Spleen (tissue), 11 donors: ENCODE data around the gene COQ10B. TPM values are rescaled to one million over a fixed set of nuclear protein-coding genes. Genes with fewer than 3 reads are reported as not detected.
"Not testable (repeated sequence)": the region's sequence is repeated elsewhere in the genome, so short reads cannot be mapped to it uniquely, and the experiment has no call there.

Experiments used
- DNase-seq: peaks from one replicate; pipeline ENCODE4 v3.0.0-alpha.2; 2020
- H3K27ac ChIP-seq, 8 donors: fragments of 200-600 bp; sonication (generic) in 7 of 8; 1 replicate in 4 of 8; 2 replicates in 4 of 8; pipeline versions ENCODE4 v1.5.0 to v1.8.0; 2016 to 2021; ENCODE audit warnings: inconsistent platforms in 4 of 8, mild to moderate bottlenecking in 4 of 8, moderate library complexity in 1 of 8
- H3K27me3 ChIP-seq, 7 donors: fragments of 200-600 bp; sonication (generic) in 6 of 7; replicated peaks in 1 of 7; 1 replicate in 4 of 7; 2 replicates in 3 of 7; pipeline versions ENCODE4 v1.5.0 to v1.8.0; 2016 to 2021; ENCODE audit warnings: inconsistent platforms in 3 of 7, mild to moderate bottlenecking in 1 of 7
- H3K36me3 ChIP-seq, 6 donors: fragments of 200-600 bp; sonication (generic) in 5 of 6; 1 replicate in 4 of 6; 2 replicates in 2 of 6; pipeline versions ENCODE4 v1.5.0 to v1.8.0; 2016 to 2021; ENCODE audit warnings: inconsistent platforms in 2 of 6
- H3K4me1 ChIP-seq, 6 donors: fragments of 200-600 bp; sonication (generic) in 5 of 6; 1 replicate in 3 of 6; 2 replicates in 3 of 6; pipeline versions ENCODE4 v1.5.0 to v1.8.0; 2016 to 2021; ENCODE audit warnings: inconsistent platforms in 3 of 6
- H3K4me3 ChIP-seq, 8 donors: fragments of 200-600 bp; sonication (generic) in 7 of 8; 1 replicate in 4 of 8; 2 replicates in 4 of 8; pipeline versions ENCODE4 v1.5.0 to v1.8.0; 2016 to 2021; ENCODE audit warnings: inconsistent platforms in 4 of 8, mild to moderate bottlenecking in 4 of 8, moderate library complexity in 2 of 8
- H3K9me3 ChIP-seq, 8 donors: fragments of 200-600 bp; sonication (generic) in 7 of 8; 1 replicate in 4 of 8; 2 replicates in 4 of 8; pipeline versions ENCODE4 v1.5.0 to v1.8.0; 2016 to 2021; ENCODE audit warnings: inconsistent platforms in 4 of 8
- CTCF ChIP-seq, 11 experiments: fragments of 200-600 bp in 7 of 11; fragments of 450-650 bp in 4 of 11; sonication (generic) in 4 of 11; IDR thresholded peaks in 8 of 11; conservative IDR thresholded peaks in 3 of 11; 1 replicate in 7 of 11; 2 replicates in 4 of 11; pipeline versions ENCODE4 v1.4.0 to v1.8.0; 2016 to 2021; ENCODE audit warnings: antibody characterized with exemption in 11 of 11, inconsistent platforms in 4 of 11, mild to moderate bottlenecking in 1 of 11
- POLR2A ChIP-seq, 3 donors: fragments of 450-650 bp; IDR thresholded peaks; one replicate each; pipeline ENCODE4 v1.5.1; 2017; ENCODE audit warnings: antibody characterized with exemption in 3 of 3, mild to moderate bottlenecking in 1 of 3
- POLR2AphosphoS5 ChIP-seq, 3 donors: sonication (generic); formaldehyde crosslinking; IDR thresholded peaks; one replicate each; pipeline ENCODE4 v1.5.1; 2017; ENCODE audit warnings: antibody characterized with exemption in 3 of 3
- WGBS, 5 donors: extraction: QIAGEN DNeasy Blood & Tissue Kit in 3 of 5; methylation state at CpG; one replicate each; pipeline versions ENCODE4 v1.1.5 to v1.1.7; 2013 to 2018; 5-methylcytosine and 5-hydroxymethylcytosine counted together
- intact Hi-C: fragments of 100-400 bp; cut with DNase I; formaldehyde crosslinking; loops from one replicate; pipeline ENCODE4 v1.15.0; 2023; ENCODE audit warnings: low total_unique reads
- polyA plus RNA-seq, 3 donors: library from polyadenylated mRNA; stranded (reverse); fragments of 200-250 nt; gene quantifications; one replicate each; pipeline ENCODE4 v1.2.1, GENCODE V29; 2013
- total RNA-seq, 7 donors: library from RNA; depleted of rRNA in 3 of 7; stranded (reverse); fragments of >200 nt in 3 of 7; fragmentation: NEBNext Ultra II Directional in 4 of 7; extraction: Animal tissue kit (Norgen Biotek cat#: 25700) in 4 of 7; gene quantifications; one replicate each; pipeline versions ENCODE4 v1.1.0 to v1.2.1, GENCODE V29; 2016 to 2021
- donor health status: healthy with polysubstance abuse.
- donor health status: DM: no; HTN: no; CAD: no; lungs with moderate emphysema.
- donor health status: DM: no; HTN: no; CAD: no.
- donor health status: Bipolar disorder and iron deficiency.
- donor health status: healthy.
- donor health status: DM: no; HTN: no; CAD: no.
- donor health status: DM: yes; HTN: yes; CAD: no.

COQ10B gene
- total and polyA plus RNA-seq, 10 donors = 9.3 to 34.7 (median 26.4) TPM

GRCh38 chr2:197450465-197450864 lies 2.9 kb upstream of the COQ10B start:
- Histone ChIP-seq H3K36me3 (peaks cover 0 to 2% (median 0%) of the 10 kb centered on the region in 6 donors), H3K27me3 (no peaks in the 10 kb centered on the region), H3K4me1 (peaks cover 9 to 23% (median 21%) of the 10 kb centered on the region in 6 donors), H3K4me3 (no peak overlapping the region), H3K27ac (no peak overlapping the region), H3K9me3 (no peaks in the 10 kb centered on the region)
- intact Hi-C loops = loop anchor here (10.0 kb wide), 1 partner anchor 64 kb away; the partner anchor contains the start of gene MOB4
- DNase-seq = peak; percentile 79
- no peak for TF ChIP-seq CTCF (IDR thresholded peaks at IDR 0.05 in 8 of 11, conservative IDR thresholded peaks at IDR 0.05 in 3 of 11)
- WGBS, 5 donors = 92 to 95% (median 93%) methylated on average over 23 to 25 of the region's 25 CpGs

GRCh38 chr2:197450935-197451358 lies 2.4 kb upstream of the COQ10B start:
- intact Hi-C loops = loop anchor here (10.0 kb wide), 1 partner anchor 64 kb away; the partner anchor contains the start of gene MOB4

GRCh38 chr2:197452754-197453122 lies 614 bp upstream of the COQ10B start:
- no peak for TF ChIP-seq CTCF (IDR thresholded peaks at IDR 0.05 in 8 of 11, conservative IDR thresholded peaks at IDR 0.05 in 3 of 11)
- TF ChIP-seq POLR2AphosphoS5 (IDR thresholded peaks at IDR 0.05) = no peak
- no peak for TF ChIP-seq POLR2A (IDR thresholded peaks at IDR 0.05)
- Histone ChIP-seq H3K36me3 (peaks cover 0 to 10% (median 0%) of the 10 kb centered on the region in 6 donors), H3K4me1 (peaks cover 14 to 46% (median 40%) of the 10 kb centered on the region in 6 donors), H3K9me3 (no peaks in the 10 kb centered on the region), H3K27ac (peak overlapping the region; percentile 95 to 99 (median 98)), H3K4me3 (peak overlapping the region; percentile 49 to 89 (median 68)), H3K27me3 (no peaks in the 10 kb centered on the region)
- no peak for DNase-seq
- intact Hi-C loops = loop anchor here (10.0 kb wide), 1 partner anchor 62 kb away; the partner anchor contains the start of gene MOB4
- WGBS, 5 donors = 5 to 8% (median 6%) methylated on average over 11 of the region's 11 CpGs

More at GRCh38 chr2:197450935-197451358, 2.4 kb upstream of the COQ10B start:
- H3K4me3 ChIP-seq, H3K27me3 ChIP-seq, H3K27ac ChIP-seq, H3K36me3 ChIP-seq, DNase-seq, H3K9me3 ChIP-seq: not testable (repeated sequence)
- WGBS, 5 donors = 69 to 83% (median 76%) methylated on average over 6 of the region's 6 CpGs
- H3K4me1 ChIP-seq = peaks cover 10 to 28% (median 26%) of the 10 kb centered on the region in 6 donors

DNA sequence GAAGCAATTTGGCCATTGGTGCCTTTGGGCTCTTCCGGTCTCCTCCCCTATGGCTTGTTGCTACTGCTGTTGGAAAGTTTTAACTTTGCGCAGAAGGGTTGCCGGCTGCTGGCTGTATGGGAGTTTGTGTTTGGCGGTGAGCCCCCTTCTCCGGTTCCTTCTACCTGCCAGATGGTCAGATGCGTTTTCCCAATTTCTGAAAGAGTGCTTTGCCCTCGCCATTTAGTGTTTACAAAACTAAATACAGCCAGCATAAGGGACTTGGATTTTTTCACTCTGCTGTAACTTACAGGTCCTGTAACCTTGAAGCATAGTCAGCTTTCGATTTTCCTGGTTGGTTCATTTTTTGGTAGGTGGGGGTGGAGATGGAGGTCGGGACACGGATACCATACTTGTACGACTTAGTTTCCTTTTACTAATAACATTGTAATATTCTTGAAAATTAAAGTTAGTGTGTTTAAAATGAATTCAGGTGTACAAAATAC lies 604 bp downstream of the COQ10B start:
- H3K27me3 ChIP-seq = no peaks in the 10 kb centered on the region
- no peaks in the 10 kb centered on the region for H3K9me3 ChIP-seq
- peak overlapping the region; percentile 95 to 99 (median 98) for H3K27ac ChIP-seq
- no peak for DNase-seq
- peaks cover 0 to 17% (median 0%) of the 10 kb centered on the region in 6 donors for H3K36me3 ChIP-seq
- intact Hi-C loops = loop anchor here (10.0 kb wide), 1 partner anchor 61 kb away; the partner anchor contains the start of gene MOB4
- peaks cover 14 to 58% (median 52%) of the 10 kb centered on the region in 6 donors for H3K4me1 ChIP-seq
- 0 to 1% (median 1%) methylated on average over 11 of the region's 11 CpGs for WGBS, 5 donors
- H3K4me3 ChIP-seq = peak overlapping the region; percentile 55 to 89 (median 74)
- TF ChIP-seq POLR2AphosphoS5 (IDR thresholded peaks at IDR 0.05) (no peak), POLR2A (IDR thresholded peaks at IDR 0.05) (peak in 1 of 3 donors; percentile 18)

GRCh38 chr2:197454923-197455322 lies 1.6 kb downstream of the COQ10B start:
- Histone ChIP-seq H3K4me1 (peaks cover 18 to 68% (median 60%) of the 10 kb centered on the region in 6 donors), H3K4me3 (peak overlapping the region in 6 of 8 donors; percentile 63 to 89 (median 74)), H3K27me3 (no peaks in the 10 kb centered on the region), H3K9me3 (no peaks in the 10 kb centered on the region), H3K27ac (peak overlapping the region in 4 of 8 donors; percentile 98 to 99 (median 99)), H3K36me3 (peaks cover 0 to 27% (median 6%) of the 10 kb centered on the region in 6 donors)
- DNase-seq = no peak
- WGBS, 5 donors = 83 to 94% (median 87%) methylated on average over 2 of the region's 2 CpGs
- intact Hi-C loops = loop anchor here (10.0 kb wide), 1 partner anchor 60 kb away; the partner anchor contains the start of gene MOB4
- TF ChIP-seq POLR2A (IDR thresholded peaks at IDR 0.05) (no peak), CTCF (IDR thresholded peaks at IDR 0.05 in 8 of 11, conservative IDR thresholded peaks at IDR 0.05 in 3 of 11) (no peak), POLR2AphosphoS5 (IDR thresholded peaks at IDR 0.05) (no peak)
